Tibial artery (tissue), 4 donors: Measurements from ENCODE around the gene N4BP2L1.

Experiments
- DNase-seq, 2 donors: peaks; one replicate each; pipeline ENCODE4 v3.0.0-alpha.2; 2019
- H3K27ac ChIP-seq, 2 donors: fragments of 200-600 bp; sonication (generic) in 1 of 2; 1 replicate in 1 of 2; 2 replicates in 1 of 2; pipeline ENCODE4 v1.5.1; 2018 to 2019; ENCODE audit warnings: mild to moderate bottlenecking in 1 of 2
- H3K27me3 ChIP-seq, 2 donors: fragments of 200-600 bp; sonication (generic) in 1 of 2; one replicate each; pipeline versions ENCODE4 v1.5.1 to v1.6.0; 2016 to 2019
- H3K36me3 ChIP-seq, 3 donors: fragments of 200-600 bp; sonication (generic) in 2 of 3; one replicate each; pipeline ENCODE4 v1.5.1; 2016 to 2019; ENCODE audit warnings: mild to moderate bottlenecking in 2 of 3
- H3K4me1 ChIP-seq, 4 donors: fragments of 200-600 bp; sonication (generic) in 2 of 4; 1 replicate in 3 of 4; 2 replicates in 1 of 4; pipeline ENCODE4 v1.5.1; 2016 to 2019
- H3K4me3 ChIP-seq, 2 donors: fragments of 200-600 bp; sonication (generic) in 1 of 2; 1 replicate in 1 of 2; 2 replicates in 1 of 2; pipeline ENCODE4 v1.5.1; 2018 to 2019; ENCODE audit warnings: mild to moderate bottlenecking in 2 of 2
- H3K9me3 ChIP-seq, 3 donors: fragments of 200-600 bp; sonication (generic) in 1 of 3; one replicate each; pipeline ENCODE4 v1.5.1; 2016 to 2019
- intact Hi-C: fragments of 100-400 bp; cut with DNase I; formaldehyde crosslinking; loops from one replicate; pipeline ENCODE4 v1.15.0; 2023; ENCODE audit warnings: low total_unique reads
- TF ChIP-seq, protein P1 (sequence below), 2 experiments: fragments of 200-600 bp in 1 of 2; fragments of 450-650 bp in 1 of 2; IDR thresholded peaks; one replicate each; pipeline ENCODE4 v1.5.1; 2017 to 2019; ENCODE audit warnings: antibody characterized with exemption in 2 of 2, mild to moderate bottlenecking in 1 of 2, moderate library complexity in 1 of 2

N4BP2L1 gene

DNA sequence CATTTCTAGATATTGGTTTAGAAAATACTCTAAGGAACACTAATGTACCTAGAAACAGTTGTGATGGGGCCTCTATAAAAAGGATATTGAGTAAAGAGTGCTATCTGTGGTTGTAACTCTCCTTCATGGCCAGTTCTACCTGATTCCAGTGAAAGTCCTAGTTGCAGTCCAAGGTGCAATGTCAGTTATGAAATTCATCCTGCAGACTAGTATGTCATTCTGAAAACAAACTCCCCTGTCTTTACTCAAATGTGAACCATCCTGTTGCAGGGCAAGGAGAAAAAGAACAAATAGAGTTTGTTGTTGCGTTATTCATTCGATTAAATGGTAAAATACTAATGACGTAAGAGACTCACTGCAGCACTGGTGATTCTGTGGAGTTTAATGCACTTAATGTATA lies 18.3 kb upstream of the N4BP2L1 start:
- Histone ChIP-seq H3K9me3 (no peaks in the 10 kb centered on the region), H3K4me3 (no peak overlapping the region), H3K4me1 (no peaks in the 10 kb centered on the region), H3K27me3 (no peaks in the 10 kb centered on the region), H3K27ac (no peak overlapping the region), H3K36me3 (peaks cover 0 to 23% (median 13%) of the 10 kb centered on the region in 3 donors)
- TF ChIP-seq, protein P1, sequence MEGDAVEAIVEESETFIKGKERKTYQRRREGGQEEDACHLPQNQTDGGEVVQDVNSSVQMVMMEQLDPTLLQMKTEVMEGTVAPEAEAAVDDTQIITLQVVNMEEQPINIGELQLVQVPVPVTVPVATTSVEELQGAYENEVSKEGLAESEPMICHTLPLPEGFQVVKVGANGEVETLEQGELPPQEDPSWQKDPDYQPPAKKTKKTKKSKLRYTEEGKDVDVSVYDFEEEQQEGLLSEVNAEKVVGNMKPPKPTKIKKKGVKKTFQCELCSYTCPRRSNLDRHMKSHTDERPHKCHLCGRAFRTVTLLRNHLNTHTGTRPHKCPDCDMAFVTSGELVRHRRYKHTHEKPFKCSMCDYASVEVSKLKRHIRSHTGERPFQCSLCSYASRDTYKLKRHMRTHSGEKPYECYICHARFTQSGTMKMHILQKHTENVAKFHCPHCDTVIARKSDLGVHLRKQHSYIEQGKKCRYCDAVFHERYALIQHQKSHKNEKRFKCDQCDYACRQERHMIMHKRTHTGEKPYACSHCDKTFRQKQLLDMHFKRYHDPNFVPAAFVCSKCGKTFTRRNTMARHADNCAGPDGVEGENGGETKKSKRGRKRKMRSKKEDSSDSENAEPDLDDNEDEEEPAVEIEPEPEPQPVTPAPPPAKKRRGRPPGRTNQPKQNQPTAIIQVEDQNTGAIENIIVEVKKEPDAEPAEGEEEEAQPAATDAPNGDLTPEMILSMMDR (IDR thresholded peaks at IDR 0.05) = no peak
- intact Hi-C loops = no loop called here
- no peak for DNase-seq

DNA sequence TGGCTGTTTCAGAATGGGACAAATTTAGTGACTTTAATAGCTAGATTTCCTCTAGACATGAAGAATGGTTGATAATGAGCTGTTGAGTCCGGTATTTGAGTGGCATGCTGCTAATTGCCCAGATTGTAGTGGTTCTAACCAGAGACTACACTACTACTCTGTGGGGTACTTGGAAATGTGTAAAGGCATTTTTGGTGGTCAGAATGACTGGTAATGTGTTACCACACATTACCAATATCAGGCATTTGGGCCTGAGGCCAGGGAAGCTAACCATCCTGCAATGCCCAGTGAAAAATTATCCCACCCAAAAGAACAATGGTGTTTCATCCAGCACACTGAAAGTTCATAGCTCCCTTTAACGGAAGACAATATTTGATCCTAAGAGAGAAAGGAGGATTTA lies 17.5 kb upstream of the N4BP2L1 start:
- no peak overlapping the region for H3K4me3 ChIP-seq
- H3K27ac ChIP-seq = no peak overlapping the region
- peaks cover 0 to 18% (median 13%) of the 10 kb centered on the region in 3 donors for H3K36me3 ChIP-seq
- no peak for DNase-seq
- no peaks in the 10 kb centered on the region for H3K27me3 ChIP-seq
- intact Hi-C loops = no loop called here
- H3K4me1 ChIP-seq = no peaks in the 10 kb centered on the region
- TF ChIP-seq, protein P1 (IDR thresholded peaks at IDR 0.05) = no peak
- no peaks in the 10 kb centered on the region for H3K9me3 ChIP-seq

DNA sequence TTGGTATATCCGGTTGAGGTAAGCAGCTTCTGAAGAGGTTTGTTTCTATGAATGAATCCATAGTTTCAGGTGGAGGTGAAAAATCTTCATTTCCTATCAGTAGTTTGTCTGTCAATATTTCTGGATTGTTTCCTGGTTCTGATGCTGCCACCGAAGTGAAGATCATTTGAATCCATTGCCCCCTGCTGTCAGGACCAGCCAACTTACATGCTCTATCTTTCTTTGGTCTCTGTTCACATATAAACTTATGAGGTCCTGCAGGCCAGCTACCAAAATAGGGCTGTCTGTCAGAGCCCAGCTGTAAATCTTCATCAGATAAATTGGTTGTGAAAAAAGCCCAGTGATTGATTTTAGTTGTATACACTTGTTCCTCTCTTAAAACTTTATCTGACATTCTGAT lies 15.2 kb upstream of the N4BP2L1 start:
- DNase-seq = no peak
- TF ChIP-seq, protein P1 (IDR thresholded peaks at IDR 0.05) = peak in 1 of 2 experiments; percentile 32
- Histone ChIP-seq H3K4me3 (no peak overlapping the region), H3K36me3 (peaks cover 0 to 18% (median 18%) of the 10 kb centered on the region in 3 donors), H3K27me3 (no peaks in the 10 kb centered on the region), H3K27ac (no peak overlapping the region), H3K4me1 (no peaks in the 10 kb centered on the region), H3K9me3 (no peaks in the 10 kb centered on the region)
- intact Hi-C loops = no loop called here

DNA sequence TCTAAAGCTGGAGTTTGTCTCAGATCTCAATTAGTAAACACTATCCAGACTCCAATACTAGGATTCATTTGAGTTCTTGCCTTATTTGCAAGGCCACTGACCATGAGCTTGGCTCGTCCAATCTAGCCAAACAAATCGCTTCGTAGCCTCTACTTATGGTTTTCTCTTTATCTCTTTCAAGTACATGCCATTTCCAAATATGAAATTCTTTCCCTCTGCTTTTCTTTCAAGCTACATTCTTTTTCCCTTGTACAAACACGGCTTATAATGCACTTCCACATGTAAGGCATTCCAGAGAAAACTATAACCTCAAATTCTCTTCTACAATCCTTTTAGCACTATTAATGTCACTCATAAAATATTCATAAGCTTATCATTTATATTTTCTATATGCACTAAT lies 10.9 kb upstream of the N4BP2L1 start:
- Histone ChIP-seq H3K36me3 (peaks cover 6 to 18% (median 7%) of the 10 kb centered on the region in 3 donors), H3K27ac (no peak overlapping the region), H3K4me3 (no peak overlapping the region), H3K4me1 (no peaks in the 10 kb centered on the region), H3K9me3 (no peaks in the 10 kb centered on the region), H3K27me3 (no peaks in the 10 kb centered on the region)
- intact Hi-C loops = no loop called here
- TF ChIP-seq, protein P1 (IDR thresholded peaks at IDR 0.05) = no peak
- no peak for DNase-seq

DNA sequence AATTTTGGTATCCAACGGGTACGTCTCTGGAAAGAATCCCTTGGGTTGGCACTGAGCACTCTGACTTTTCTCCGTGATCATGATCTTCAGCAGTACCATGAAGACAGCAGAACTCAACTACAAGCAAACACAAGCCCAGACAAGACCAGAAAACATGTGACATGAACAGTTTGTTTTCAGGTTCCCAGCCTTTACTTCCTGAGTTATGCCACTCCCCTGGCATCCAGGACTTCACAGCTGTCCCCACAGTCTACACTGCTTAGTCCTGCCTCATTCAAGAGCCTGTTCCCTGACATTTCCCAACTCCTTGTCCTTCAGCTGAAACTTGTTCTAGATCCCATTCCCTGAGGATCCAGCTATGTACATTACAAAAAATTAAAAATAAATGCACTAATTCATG lies 4.9 kb upstream of the N4BP2L1 start:
- no peaks in the 10 kb centered on the region for H3K9me3 ChIP-seq
- intact Hi-C loops = no loop called here
- H3K27ac ChIP-seq = no peak overlapping the region
- TF ChIP-seq, protein P1 (IDR thresholded peaks at IDR 0.05) = no peak
- peaks cover 0 to 12% (median 6%) of the 10 kb centered on the region in 4 donors for H3K4me1 ChIP-seq
- no peaks in the 10 kb centered on the region for H3K27me3 ChIP-seq
- H3K36me3 ChIP-seq = peaks cover 0 to 12% (median 7%) of the 10 kb centered on the region in 3 donors
- H3K4me3 ChIP-seq = no peak overlapping the region
- no peak for DNase-seq

DNA sequence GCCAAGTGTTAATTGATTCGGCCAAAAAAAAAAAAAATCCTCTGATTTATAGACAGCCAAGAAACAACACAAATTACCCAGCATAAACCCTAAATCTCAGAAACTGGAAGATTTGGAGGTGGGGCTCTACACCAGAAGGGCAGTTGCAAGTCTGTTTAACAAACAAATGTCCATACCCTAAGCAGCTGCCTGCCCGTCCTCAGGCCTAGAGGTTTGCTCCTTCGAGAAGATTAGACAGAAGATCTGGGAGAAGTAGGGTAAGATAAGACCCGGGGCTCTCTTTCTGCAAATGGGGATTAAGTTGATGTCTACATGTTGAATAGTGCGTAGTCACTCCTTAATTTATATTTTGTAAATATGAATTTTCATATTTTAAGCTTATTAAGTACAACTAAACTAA lies 3.4 kb upstream of the N4BP2L1 start:
- no peak for DNase-seq
- TF ChIP-seq, protein P1 (IDR thresholded peaks at IDR 0.05) = no peak
- Histone ChIP-seq H3K27ac (no peak overlapping the region), H3K36me3 (peaks cover 0 to 12% (median 7%) of the 10 kb centered on the region in 3 donors), H3K4me1 (peaks cover 0 to 17% (median 11%) of the 10 kb centered on the region in 4 donors), H3K9me3 (no peaks in the 10 kb centered on the region), H3K4me3 (no peak overlapping the region), H3K27me3 (no peaks in the 10 kb centered on the region)
- intact Hi-C loops = no loop called here
